Peyer's patch (tissue), 4 donors: ENCODE results near the gene NEXMIF.

Experiments used
- CTCF ChIP-seq, 6 experiments: fragments of 450-650 bp in 4 of 6; fragments of 200-600 bp in 2 of 6; sonication (generic) in 1 of 6; IDR thresholded peaks; one replicate each; pipeline ENCODE4 v1.5.1; 2017 to 2019; ENCODE audit warnings: antibody characterized with exemption in 6 of 6, mild to moderate bottlenecking in 3 of 6, moderate library complexity in 1 of 6
- POLR2A ChIP-seq, 2 donors: fragments of 450-650 bp; IDR thresholded peaks; one replicate each; pipeline ENCODE4 v1.5.1; 2017; ENCODE audit warnings: antibody characterized with exemption in 2 of 2, mild to moderate bottlenecking in 2 of 2, moderate library complexity in 2 of 2

DNA sequence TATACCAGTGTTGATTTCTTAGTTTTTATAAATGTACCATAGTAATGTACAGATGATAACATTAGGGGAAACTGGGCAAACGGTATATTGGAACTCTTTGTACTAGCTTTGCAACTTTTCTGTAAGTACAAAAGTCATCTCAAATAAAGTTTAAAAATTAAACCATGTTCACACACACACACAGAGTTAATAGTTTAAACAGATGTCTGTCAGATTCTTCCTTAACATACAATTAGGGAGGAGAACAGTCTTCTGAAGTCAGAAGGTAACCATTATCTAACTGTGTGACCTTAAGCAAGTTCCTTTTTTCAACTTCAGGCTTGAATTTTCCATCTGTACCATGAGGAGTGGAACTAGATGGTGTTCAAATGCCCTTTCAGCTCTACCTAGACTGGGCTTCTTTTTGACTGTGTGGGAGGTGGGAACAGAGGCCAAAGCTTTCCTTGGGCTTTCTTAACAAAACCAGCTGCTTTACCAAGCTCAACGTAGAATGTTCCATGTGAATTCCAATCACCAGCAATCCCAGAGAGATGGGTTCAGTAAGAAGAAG lies 127.8 kb downstream of the NEXMIF start:
- no peak for TF ChIP-seq CTCF (IDR thresholded peaks at IDR 0.05)
- TF ChIP-seq POLR2A (IDR thresholded peaks at IDR 0.05): no peak
